SK-N-SH (cell line): ENCODE data around the gene MROH2A. TPM values are rescaled to one million over a fixed set of nuclear protein-coding genes. Genes with fewer than 3 reads are reported as not detected.

ENCODE experiments used
- CTCF ChIA-PET: fragments of 300-600, 350-600 bp; formaldehyde crosslinking; extraction: SDS; loops from one replicate; lab custom pipeline; 2021; lab: Yijun Ruan, JAX
- POLR2A ChIA-PET: fragments of 350-600 bp; sonication (Branson Sonifier 250); formaldehyde crosslinking; extraction: SDS; loops from one replicate; lab custom pipeline; 2020; ENCODE audit warnings: antibody characterized with exemption, inconsistent platforms; lab: Yijun Ruan, JAX
- DNase-seq: peaks from one replicate; pipeline ENCODE4 v3.0.0; 2012
- H2AFZ ChIP-seq: fragments of 200-600 bp; sonication (generic); 2 replicates; pipeline ENCODE4 v1.8.1; 2016; ENCODE audit warnings: antibody characterized with exemption, mild to moderate bottlenecking, low read depth
- H3F3A ChIP-seq: fragments of 200-600 bp; sonication (generic); replicated peaks from 2 replicates; pipeline ENCODE3; 2016; ENCODE audit warnings: antibody characterized with exemption, mild to moderate bottlenecking; ENCODE audit not compliant: insufficient read depth
- H3K27ac ChIP-seq, 2 experiments: fragments of 200-500 bp in 1 of 2; fragments of 200-600 bp in 1 of 2; sonication (Bioruptor generic) in 1 of 2; sonication (generic), shearing (Covaris generic) in 1 of 2; 2 replicates each; pipeline versions ENCODE4 v1.5.1 to v1.6.1; 2014 to 2016; ENCODE audit warnings: low read depth in 2 of 2, inconsistent platforms in 1 of 2, low read length in 1 of 2, mild to moderate bottlenecking in 1 of 2, mixed read lengths in 1 of 2
- H3K27me3 ChIP-seq: fragments of 200-600 bp; sonication (generic), shearing (Covaris generic); 2 replicates; pipeline ENCODE4 v1.6.1; 2016; ENCODE audit warnings: mixed run types; ENCODE audit not compliant: insufficient read depth
- H3K36me3 ChIP-seq, 2 experiments: fragments of 200-500 bp in 1 of 2; fragments of 200-600 bp in 1 of 2; sonication (Bioruptor generic) in 1 of 2; sonication (generic) in 1 of 2; replicated peaks in 1 of 2; 2 replicates each; pipeline versions ENCODE3 to v1.5.1; 2014 to 2016; ENCODE audit warnings: low read length in 1 of 2, mild to moderate bottlenecking in 1 of 2; ENCODE audit not compliant: insufficient read depth in 2 of 2, control insufficient read depth in 1 of 2
- H3K4me1 ChIP-seq, 2 experiments: fragments of 200-500 bp in 1 of 2; fragments of 200-600 bp in 1 of 2; sonication (Bioruptor generic) in 1 of 2; sonication (generic), shearing (Covaris generic) in 1 of 2; 2 replicates each; pipeline versions ENCODE4 v1.5.1 to v1.6.1; 2014 to 2016; ENCODE audit warnings: low read depth in 1 of 2, low read length in 1 of 2, mixed run types in 1 of 2; ENCODE audit not compliant: insufficient read depth in 2 of 2, control insufficient read depth in 1 of 2
- H3K4me2 ChIP-seq: fragments of 200-600 bp; sonication (generic), shearing (Covaris generic); 2 replicates; pipeline ENCODE4 v1.6.1; 2017; ENCODE audit warnings: mixed run types
- H3K4me3 ChIP-seq, 2 experiments: fragments of 200-500 bp in 1 of 2; fragments of 200-600 bp in 1 of 2; sonication (Bioruptor generic) in 1 of 2; sonication (generic), shearing (Covaris generic) in 1 of 2; 2 replicates each; pipeline versions ENCODE4 v1.5.1 to v1.8.1; 2014 to 2016; ENCODE audit warnings: low read depth in 2 of 2, inconsistent platforms in 1 of 2, low read length in 1 of 2, mild to moderate bottlenecking in 1 of 2, mixed read lengths in 1 of 2, moderate library complexity in 1 of 2
- H3K79me2 ChIP-seq: fragments of 200-600 bp; sonication (generic); 2 replicates; pipeline ENCODE4 v1.8.1; 2017; ENCODE audit warnings: mild to moderate bottlenecking; ENCODE audit not compliant: insufficient read depth
- H3K9ac ChIP-seq: fragments of 200-600 bp; sonication (generic); 2 replicates; pipeline ENCODE4 v1.6.1; 2017; ENCODE audit warnings: mixed run types
- H3K9me2 ChIP-seq: fragments of 200-600 bp; sonication (generic); 2 replicates; pipeline ENCODE4 v1.6.1; 2017; ENCODE audit warnings: mixed run types
- H3K9me3 ChIP-seq: fragments of 200-600 bp; sonication (generic); 2 replicates; pipeline ENCODE4 v1.6.1; 2017; ENCODE audit warnings: mixed run types, mild to moderate bottlenecking, moderate library complexity
- H4K20me1 ChIP-seq: fragments of 200-600 bp; sonication (generic); 2 replicates; pipeline ENCODE4 v1.6.1; 2017; ENCODE audit warnings: mild to moderate bottlenecking, mixed run types; ENCODE audit not compliant: insufficient read depth
- EP300 ChIP-seq, 2 experiments: IDR thresholded peaks; 2 replicates each; pipeline versions ENCODE4 v1.4.0 to v1.6.1; 2012; ENCODE audit warnings: borderline replicate concordance in 1 of 2, low read depth in 1 of 2, low read length in 1 of 2
- EZH2phosphoT487 ChIP-seq: fragments of 200-600 bp; sonication (generic); IDR thresholded peaks from 2 replicates; pipeline ENCODE4 v1.6.1; 2017; ENCODE audit warnings: low read depth, mixed run types, mild to moderate bottlenecking, antibody characterized with exemption, moderate library complexity, borderline replicate concordance
- FOSL2 ChIP-seq: IDR thresholded peaks from 2 replicates; pipeline ENCODE4 v1.4.0; 2012; ENCODE audit warnings: low read depth, mild to moderate bottlenecking, moderate library complexity, borderline replicate concordance
- FOXJ3 ChIP-seq: sonication (generic); formaldehyde crosslinking; IDR thresholded peaks from 2 replicates; pipeline ENCODE4 v1.5.1; 2020; ENCODE audit warnings: mild to moderate bottlenecking, missing genetic modification reagents
- FOXM1 ChIP-seq: IDR thresholded peaks from 2 replicates; pipeline ENCODE4 v1.4.0; 2012; ENCODE audit warnings: low read depth, mild to moderate bottlenecking
- GABPA ChIP-seq: IDR thresholded peaks from 2 replicates; pipeline ENCODE4 v1.4.0; 2012; ENCODE audit warnings: low read depth, mild to moderate bottlenecking
- NRF1 ChIP-seq: IDR thresholded peaks from 2 replicates; pipeline ENCODE4 v1.6.1; 2012; ENCODE audit warnings: low read depth, mild to moderate bottlenecking, low read length
- RAD21 ChIP-seq: IDR thresholded peaks from 2 replicates; pipeline ENCODE4 v1.6.1; 2012; ENCODE audit warnings: mild to moderate bottlenecking, low read length
- RCOR1 ChIP-seq: fragments of 150-350 bp; IDR thresholded peaks from 2 replicates; pipeline ENCODE4 v1.6.1; 2017; ENCODE audit warnings: antibody characterized with exemption, low read length
- RXRA ChIP-seq: IDR thresholded peaks from 2 replicates; pipeline ENCODE4 v1.4.0; 2012; ENCODE audit warnings: low read depth, mild to moderate bottlenecking, borderline replicate concordance
- SMC3 ChIP-seq: IDR thresholded peaks from 2 replicates; pipeline ENCODE4 v1.6.1; 2012; ENCODE audit warnings: low read depth, low read length, improper control_type of control experiment
- TCF12 ChIP-seq: IDR thresholded peaks from 2 replicates; pipeline ENCODE4 v1.4.0; 2012
- YY1 ChIP-seq: IDR thresholded peaks from 2 replicates; pipeline ENCODE4 v1.4.0; 2012; ENCODE audit warnings: low read depth, mild to moderate bottlenecking
- WGBS: methylation state at CpG from one replicate; pipeline ENCODE4 v1.1.6; 2017; ENCODE audit warnings: low lambda C conversion rate; 5-methylcytosine and 5-hydroxymethylcytosine counted together
- polyA plus RNA-seq, 3 experiments: library from polyadenylated mRNA; depleted of rRNA; stranded (reverse); fragments of >200 nt; gene quantifications; 2 replicates each; pipeline ENCODE4 v1.2.3, GENCODE V29; 2012
- TF ChIP-seq, protein P1 (sequence below): fragments of 200-600 bp; sonication (generic); IDR thresholded peaks from 2 replicates; pipeline ENCODE4 v1.6.1; 2017; ENCODE audit warnings: antibody characterized with exemption, mild to moderate bottlenecking, moderate library complexity
- TF ChIP-seq, protein P2 (sequence below): fragments of 150-350 bp; IDR thresholded peaks from 2 replicates; pipeline ENCODE4 v1.6.1; 2017; ENCODE audit warnings: antibody characterized with exemption, low read length, low read depth, borderline replicate concordance
- TF ChIP-seq, protein P3 (sequence below): IDR thresholded peaks from 2 replicates; pipeline ENCODE4 v1.4.0; 2012; ENCODE audit warnings: low read depth
- TF ChIP-seq, protein P4 (sequence below): IDR thresholded peaks from 2 replicates; pipeline ENCODE4; 2012

MROH2A gene
- polyA plus RNA-seq, 1 of the 3 experiments (the other 2 are of a cell fraction) = 0.02 TPM

DNA sequence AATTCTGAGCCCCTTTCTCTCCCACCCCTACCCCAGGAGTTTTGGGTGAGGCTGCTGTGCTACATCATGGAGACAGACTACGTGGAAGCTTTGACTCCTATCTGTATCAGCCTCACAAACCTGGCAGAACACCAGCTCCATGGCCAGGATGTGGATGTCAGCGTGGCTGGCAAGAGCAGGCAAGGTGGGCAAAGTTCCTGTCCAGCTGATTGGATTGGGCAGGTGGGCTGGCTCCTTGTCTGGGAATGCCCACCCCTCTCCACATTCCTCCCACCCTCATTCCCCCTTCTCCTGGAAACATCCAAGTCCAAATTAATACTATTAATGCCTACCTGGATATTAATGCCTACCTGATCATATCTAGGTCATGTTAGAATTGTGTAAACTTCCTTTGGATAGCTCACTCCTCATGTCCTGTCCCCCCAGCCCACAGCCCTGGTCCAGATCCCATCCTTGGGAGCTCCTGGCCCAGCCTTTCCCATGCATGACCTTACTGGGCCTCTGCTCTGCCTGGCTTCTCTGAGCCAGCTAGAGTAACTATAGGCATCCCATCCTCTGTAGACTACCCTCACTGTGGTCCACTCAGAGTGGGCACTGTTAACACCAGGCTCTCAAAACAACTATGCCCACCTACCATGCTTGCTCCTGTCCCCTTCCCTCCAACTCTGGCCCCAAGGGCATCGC, 24.1 kb downstream of the MROH2A start:
- POLR2A ChIA-PET = no interaction called here
- Histone ChIP-seq H3K4me1 (no peaks in the 10 kb centered on the region), H2AFZ (no peak overlapping the region), H3K27me3 (no peaks in the 10 kb centered on the region), H3K4me2 (no peak overlapping the region), H3K9me3 (no peaks in the 10 kb centered on the region; the same call in 1 of the 2 replicates), H3K4me3 (no peak overlapping the region), H3K27ac (no peak overlapping the region), H3F3A (no peaks in the 10 kb centered on the region), H3K36me3 (no peaks in the 10 kb centered on the region), H3K9me2 (no peaks in the 10 kb centered on the region), H3K9ac (no peak overlapping the region), H3K79me2 (no peaks in the 10 kb centered on the region), H4K20me1 (no peaks in the 10 kb centered on the region)
- no peak for DNase-seq
- 38% methylated on average over 3 of the region's 3 CpGs for WGBS
- TF ChIP-seq SMC3 = no peak
- TF ChIP-seq EP300 (IDR thresholded peaks at IDR 0.05; ENCODE audit: borderline replicate concordance in 1 of 2, low read depth in 1 of 2, low read length in 1 of 2) = no peak
- TF ChIP-seq TCF12 = no peak
- TF ChIP-seq, protein P1, sequence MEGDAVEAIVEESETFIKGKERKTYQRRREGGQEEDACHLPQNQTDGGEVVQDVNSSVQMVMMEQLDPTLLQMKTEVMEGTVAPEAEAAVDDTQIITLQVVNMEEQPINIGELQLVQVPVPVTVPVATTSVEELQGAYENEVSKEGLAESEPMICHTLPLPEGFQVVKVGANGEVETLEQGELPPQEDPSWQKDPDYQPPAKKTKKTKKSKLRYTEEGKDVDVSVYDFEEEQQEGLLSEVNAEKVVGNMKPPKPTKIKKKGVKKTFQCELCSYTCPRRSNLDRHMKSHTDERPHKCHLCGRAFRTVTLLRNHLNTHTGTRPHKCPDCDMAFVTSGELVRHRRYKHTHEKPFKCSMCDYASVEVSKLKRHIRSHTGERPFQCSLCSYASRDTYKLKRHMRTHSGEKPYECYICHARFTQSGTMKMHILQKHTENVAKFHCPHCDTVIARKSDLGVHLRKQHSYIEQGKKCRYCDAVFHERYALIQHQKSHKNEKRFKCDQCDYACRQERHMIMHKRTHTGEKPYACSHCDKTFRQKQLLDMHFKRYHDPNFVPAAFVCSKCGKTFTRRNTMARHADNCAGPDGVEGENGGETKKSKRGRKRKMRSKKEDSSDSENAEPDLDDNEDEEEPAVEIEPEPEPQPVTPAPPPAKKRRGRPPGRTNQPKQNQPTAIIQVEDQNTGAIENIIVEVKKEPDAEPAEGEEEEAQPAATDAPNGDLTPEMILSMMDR = no peak
- TF ChIP-seq, protein P2, sequence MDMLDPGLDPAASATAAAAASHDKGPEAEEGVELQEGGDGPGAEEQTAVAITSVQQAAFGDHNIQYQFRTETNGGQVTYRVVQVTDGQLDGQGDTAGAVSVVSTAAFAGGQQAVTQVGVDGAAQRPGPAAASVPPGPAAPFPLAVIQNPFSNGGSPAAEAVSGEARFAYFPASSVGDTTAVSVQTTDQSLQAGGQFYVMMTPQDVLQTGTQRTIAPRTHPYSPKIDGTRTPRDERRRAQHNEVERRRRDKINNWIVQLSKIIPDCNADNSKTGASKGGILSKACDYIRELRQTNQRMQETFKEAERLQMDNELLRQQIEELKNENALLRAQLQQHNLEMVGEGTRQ = no peak
- no peak for TF ChIP-seq YY1
- no peak for TF ChIP-seq RAD21
- TF ChIP-seq, protein P3, sequence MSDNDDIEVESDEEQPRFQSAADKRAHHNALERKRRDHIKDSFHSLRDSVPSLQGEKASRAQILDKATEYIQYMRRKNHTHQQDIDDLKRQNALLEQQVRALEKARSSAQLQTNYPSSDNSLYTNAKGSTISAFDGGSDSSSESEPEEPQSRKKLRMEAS = no peak
- TF ChIP-seq RCOR1 = no peak
- CTCF ChIA-PET = no interaction called here

DNA sequence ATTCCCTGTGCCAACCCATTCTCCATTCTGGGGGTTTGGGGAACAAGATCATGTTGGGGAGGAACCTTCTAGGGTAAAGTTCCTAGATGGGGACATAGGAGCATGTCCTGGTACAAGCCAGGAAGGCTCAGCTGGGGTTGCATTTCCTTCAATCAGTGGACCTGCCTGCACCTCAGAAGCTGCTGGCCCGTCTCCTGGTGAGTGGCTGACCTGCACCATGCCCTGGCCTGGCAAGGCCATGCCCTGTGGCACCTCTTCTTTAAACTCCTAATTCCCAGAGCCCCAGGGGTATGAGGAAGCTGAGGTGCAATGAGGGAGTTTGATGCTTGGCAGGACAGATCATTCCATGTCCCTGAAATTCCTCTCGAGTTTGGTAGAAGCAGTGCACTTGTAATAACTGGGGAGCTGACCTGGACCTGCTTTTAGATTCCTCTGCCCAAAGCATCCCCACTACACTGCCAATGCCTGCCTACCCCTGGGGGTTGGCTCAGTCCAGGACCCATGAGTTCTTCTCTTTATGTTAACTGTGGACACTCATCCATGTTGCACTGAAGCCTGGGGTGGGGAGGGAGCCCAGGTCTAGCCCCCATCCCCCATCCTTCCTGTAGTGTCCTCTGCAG, 25.3 kb downstream of the MROH2A start:
- Histone ChIP-seq H3K9ac (no peak overlapping the region), H4K20me1 (no peaks in the 10 kb centered on the region), H3K36me3 (no peaks in the 10 kb centered on the region), H3K4me3 (no peak overlapping the region), H3K27me3 (no peaks in the 10 kb centered on the region), H3K9me3 (no peaks in the 10 kb centered on the region; the same call in 1 of the 2 replicates), H3F3A (no peaks in the 10 kb centered on the region), H3K4me1 (no peaks in the 10 kb centered on the region), H3K9me2 (no peaks in the 10 kb centered on the region), H3K4me2 (no peak overlapping the region), H3K27ac (no peak overlapping the region), H3K79me2 (no peaks in the 10 kb centered on the region), H2AFZ (no peak overlapping the region)
- POLR2A ChIA-PET = no interaction called here
- CTCF ChIA-PET = interaction anchor here (0.9 kb wide), 1 partner anchor 16 kb away, joined by 3 read pairs; no protein-coding TSS in a partner anchor
- 10% methylated on average over 1 of the region's 2 CpGs for WGBS
- DNase-seq = no peak
- TF ChIP-seq FOXJ3 (CRISPR knock-in tag) = no peak
- TF ChIP-seq, protein P1 = no peak
- TF ChIP-seq EP300 (IDR thresholded peaks at IDR 0.05; ENCODE audit: borderline replicate concordance in 1 of 2, low read depth in 1 of 2, low read length in 1 of 2) = no peak
- no peak for TF ChIP-seq FOXM1
- TF ChIP-seq RXRA = no peak
- TF ChIP-seq EZH2phosphoT487 = no peak
- no peak for TF ChIP-seq FOSL2
- TF ChIP-seq SMC3 = no peak
- TF ChIP-seq, protein P4, sequence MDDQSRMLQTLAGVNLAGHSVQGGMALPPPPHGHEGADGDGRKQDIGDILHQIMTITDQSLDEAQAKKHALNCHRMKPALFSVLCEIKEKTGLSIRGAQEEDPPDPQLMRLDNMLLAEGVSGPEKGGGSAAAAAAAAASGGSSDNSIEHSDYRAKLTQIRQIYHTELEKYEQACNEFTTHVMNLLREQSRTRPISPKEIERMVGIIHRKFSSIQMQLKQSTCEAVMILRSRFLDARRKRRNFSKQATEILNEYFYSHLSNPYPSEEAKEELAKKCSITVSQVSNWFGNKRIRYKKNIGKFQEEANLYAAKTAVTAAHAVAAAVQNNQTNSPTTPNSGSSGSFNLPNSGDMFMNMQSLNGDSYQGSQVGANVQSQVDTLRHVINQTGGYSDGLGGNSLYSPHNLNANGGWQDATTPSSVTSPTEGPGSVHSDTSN = no peak
- TF ChIP-seq NRF1 = no peak
- TF ChIP-seq TCF12 = no peak
- no peak for TF ChIP-seq GABPA
